Endothelial cell of umbilical vein (primary cell): ENCODE results near the gene VWCE. TPM values are rescaled to one million over a fixed set of nuclear protein-coding genes. Genes with fewer than 3 reads are reported as not detected.

Experiments used
- BruUV-seq: library from RNA; stranded (reverse); fragments of 400-500 nt; replicated peaks from 2 replicates; lab custom pipeline; 2021; lab: Mats Ljungman, UMichigan
- CTCF ChIA-PET: fragments of 300-600, 350-600 bp; sonication (Branson Sonifier 250); formaldehyde crosslinking; loops from one replicate; lab custom pipeline; 2021; ENCODE audit warnings: antibody characterized with exemption, inconsistent platforms; lab: Charles Lee
- POLR2A ChIA-PET: fragments of 300-600, 350-600 bp; sonication (Branson Sonifier 250); formaldehyde crosslinking; loops from one replicate; lab custom pipeline; 2021; ENCODE audit warnings: antibody characterized with exemption, inconsistent platforms; lab: Charles Lee
- DNase-seq: peaks from one replicate; pipeline ENCODE4 v3.0.0-alpha.2; 2011; ENCODE audit warnings: low read depth, low spot score
- FAIRE-seq: peaks from 2 replicates; lab custom pipeline; 2011; peaks lifted over from hg19 to GRCh38; lab: Jason Lieb, UNC
- H2AFZ ChIP-seq: 2 replicates; pipeline ENCODE4 v1.6.0; 2012; ENCODE audit warnings: low read depth, low read length, control low read depth, inconsistent platforms
- H3K27ac ChIP-seq: 2 replicates; pipeline ENCODE4 v1.5.1; 2011; ENCODE audit warnings: low read depth, mild to moderate bottlenecking, control low read depth, low read length, moderate library complexity; ENCODE audit not compliant: insufficient read depth
- H3K27me3 ChIP-seq, 2 experiments: 2 replicates each; pipeline versions ENCODE4 v1.6.0 to v1.6.1; 2011; ENCODE audit warnings: low read length in 2 of 2, mixed read lengths in 1 of 2; ENCODE audit not compliant: control insufficient read depth in 2 of 2, insufficient read depth in 2 of 2
- H3K36me3 ChIP-seq, 2 experiments: 2 replicates in 1 of 2; 3 replicates in 1 of 2; pipeline ENCODE4 v1.5.1; 2011; ENCODE audit warnings: low read length in 2 of 2, mild to moderate bottlenecking in 1 of 2, moderate library complexity in 1 of 2; ENCODE audit not compliant: control insufficient read depth in 2 of 2, insufficient read depth in 2 of 2; ENCODE audit errors: extremely low read depth in 1 of 2
- H3K4me1 ChIP-seq: 3 replicates; pipeline ENCODE4 v1.5.1; 2011; ENCODE audit warnings: mild to moderate bottlenecking, low read length; ENCODE audit not compliant: control insufficient read depth, insufficient read depth; ENCODE audit errors: extremely low read depth
- H3K4me2 ChIP-seq: 2 replicates; pipeline ENCODE4 v1.6.1; 2011; ENCODE audit warnings: low read length, control low read depth, mixed read lengths; ENCODE audit not compliant: insufficient read depth
- H3K4me3 ChIP-seq, 3 experiments: fragments of 200-600 bp in 1 of 3; sonication (generic), shearing (Covaris generic) in 1 of 3; replicated peaks in 1 of 3; 2 replicates each; pipeline ENCODE4 v1.5.1; 2011 to 2016; ENCODE audit warnings: control low read depth in 3 of 3, low read length in 3 of 3, mild to moderate bottlenecking in 2 of 3, inconsistent platforms in 1 of 3, low read depth in 1 of 3, moderate library complexity in 1 of 3; ENCODE audit not compliant: insufficient read depth in 1 of 3
- H3K79me2 ChIP-seq: 2 replicates; pipeline ENCODE4 v1.6.0; 2012; ENCODE audit warnings: low read length, inconsistent platforms; ENCODE audit not compliant: control insufficient read depth, insufficient read depth
- H3K9ac ChIP-seq: replicated peaks from 2 replicates; pipeline ENCODE3; 2011; ENCODE audit warnings: low read length, control low read depth; ENCODE audit not compliant: insufficient read depth; ENCODE audit errors: extremely low read depth
- H3K9me1 ChIP-seq: replicated peaks from 3 replicates; pipeline ENCODE4 v1.6.0; 2011; ENCODE audit warnings: mild to moderate bottlenecking, low read length; ENCODE audit not compliant: control insufficient read depth, insufficient read depth; ENCODE audit errors: extremely low read depth
- H3K9me3 ChIP-seq: replicated peaks from 2 replicates; pipeline ENCODE4 v1.5.1; 2012; ENCODE audit warnings: low read length, inconsistent platforms; ENCODE audit not compliant: control insufficient read depth, insufficient read depth
- H4K20me1 ChIP-seq: replicated peaks from 2 replicates; pipeline ENCODE3; 2011; ENCODE audit warnings: mild to moderate bottlenecking, low read length; ENCODE audit not compliant: control insufficient read depth, insufficient read depth; ENCODE audit errors: extremely low read depth
- EZH2 ChIP-seq: IDR thresholded peaks from 2 replicates; pipeline ENCODE4 v1.6.1; 2012; ENCODE audit warnings: borderline replicate concordance, low read depth, mild to moderate bottlenecking, moderate library complexity, low read length, inconsistent platforms; ENCODE audit not compliant: severe bottlenecking
- FOS ChIP-seq: IDR thresholded peaks from 2 replicates; pipeline ENCODE4 v1.6.1; 2011; ENCODE audit warnings: mild to moderate bottlenecking, low read length, moderate library complexity, borderline replicate concordance; ENCODE audit not compliant: insufficient read depth
- GATA2 ChIP-seq: IDR thresholded peaks from 2 replicates; pipeline ENCODE4 v1.7.0; 2011; ENCODE audit warnings: low read depth, mild to moderate bottlenecking, moderate library complexity, mixed read lengths, low read length; ENCODE audit not compliant: insufficient read length, insufficient read depth
- JUN ChIP-seq: IDR thresholded peaks from 2 replicates; pipeline ENCODE4 v1.6.1; 2011; ENCODE audit warnings: borderline replicate concordance, low read depth; ENCODE audit not compliant: insufficient read length, insufficient read depth
- MAX ChIP-seq: IDR thresholded peaks from 2 replicates; pipeline ENCODE4 v1.6.1; 2011; ENCODE audit not compliant: insufficient read depth, insufficient read length
- MYC ChIP-seq: IDR thresholded peaks from one replicate; pipeline ENCODE4 v1.6.1; 2011; ENCODE audit warnings: mild to moderate bottlenecking, low read depth, low read length
- POLR2A ChIP-seq: IDR thresholded peaks from 2 replicates; pipeline ENCODE4 v1.6.1; 2012; ENCODE audit warnings: low read depth, mild to moderate bottlenecking, control low read depth, low read length
- POLR2AphosphoS5 ChIP-seq: IDR thresholded peaks from 2 replicates; pipeline ENCODE4 v1.6.1; 2012; ENCODE audit warnings: low read depth, mild to moderate bottlenecking, control low read depth, low read length, moderate library complexity; ENCODE audit not compliant: insufficient read depth
- dilution Hi-C: fragments of 300-500 bp; cut with MboI; formaldehyde crosslinking; loops from one replicate; pipeline ENCODE4 v1.15.0; 2019; ENCODE audit warnings: low sequenced_read_pairs; ENCODE audit not compliant: extremely low pct_ligation_motif_present
- intact Hi-C: fragments of 100-400 bp; cut with micrococcal nuclease; formaldehyde crosslinking; loops from one replicate; pipeline ENCODE4 v1.10.0; 2022
- polyA plus RNA-seq, 4 experiments: library from polyadenylated mRNA; depleted of rRNA in 3 of 4; stranded (reverse) in 3 of 4; unstranded in 1 of 4; fragments of >200 nt; gene quantifications; 2 replicates each; pipeline versions ENCODE4 v1.2.1 to v1.2.3, GENCODE V29; 2011 to 2012; ENCODE audit warnings: missing spikeins in 1 of 4
- total RNA-seq: library from RNA; stranded (reverse); gene quantifications from 2 replicates; pipeline ENCODE4 v1.2.3, GENCODE V29; 2021
- TF ChIP-seq, protein P1 (sequence below), 2 donors: IDR thresholded peaks; 1 replicate in 1 of 2; 2 replicates in 1 of 2; pipeline ENCODE4 v1.5.1; 2011; ENCODE audit warnings: low read length in 2 of 2, mild to moderate bottlenecking in 2 of 2, moderate library complexity in 2 of 2, control low read depth in 1 of 2, inconsistent platforms in 1 of 2, low read depth in 1 of 2; ENCODE audit not compliant: insufficient read depth in 1 of 2; ENCODE audit errors: extremely low read depth in 1 of 2

The VWCE gene
- total and polyA plus RNA-seq, 2 donors (not counting 3 experiments of a cell fraction or from before 2014, with no cell fraction given), result 6.5 to 14.4 TPM

DNA sequence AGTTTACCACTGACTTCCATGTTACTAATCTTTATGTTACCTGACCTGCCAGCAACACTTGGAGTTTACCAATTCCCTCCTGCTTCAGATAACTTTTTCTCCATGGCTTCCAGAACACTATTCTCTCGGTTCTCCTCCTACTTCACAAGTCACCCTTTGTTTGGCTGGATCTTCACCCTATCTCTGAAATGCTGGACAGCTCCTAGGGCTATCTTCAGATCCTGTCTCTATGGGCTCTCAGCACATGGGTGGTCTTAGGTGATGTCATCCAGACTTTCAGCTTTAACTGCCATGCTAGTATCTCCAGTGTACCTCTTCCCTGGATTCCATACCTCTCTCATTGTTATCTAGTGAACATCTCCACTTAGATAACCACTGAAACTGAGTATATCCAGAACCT is 12.2 kb upstream of the VWCE start:
- BruUV-seq, result no TSS peak
- no peaks in the 10 kb centered on the region for H3K27me3 ChIP-seq
- H3K4me3 ChIP-seq, result no peak overlapping the region
- FAIRE-seq (no peak), DNase-seq (no peak)
- ChIA-PET POLR2A (no interaction called here), CTCF (no interaction called here)
- H3K9ac ChIP-seq, result no peak overlapping the region
- H3K4me2 ChIP-seq, result no peak overlapping the region
- TF ChIP-seq FOS (no peak), MAX (no peak), EZH2 (no peak), MYC (no peak), POLR2A (no peak), JUN (no peak), GATA2 (no peak)
- dilution Hi-C loops, result no loop called here
- H3K79me2 ChIP-seq, result no peaks in the 10 kb centered on the region
- H3K9me3 ChIP-seq, result no peaks in the 10 kb centered on the region
- no peak overlapping the region for H3K27ac ChIP-seq
- H3K4me1 ChIP-seq, result no peaks in the 10 kb centered on the region
- peaks cover 41 to 63% of the 10 kb centered on the region in 2 experiments for H3K36me3 ChIP-seq
- intact Hi-C loops, result no loop called here
- no peaks in the 10 kb centered on the region for H4K20me1 ChIP-seq
- H3K9me1 ChIP-seq, result no peaks in the 10 kb centered on the region
- no peak overlapping the region for H2AFZ ChIP-seq

- Histone ChIP-seq H3K9me3 (no peaks in the 10 kb centered on the region), H3K27me3 (no peaks in the 10 kb centered on the region), H3K9ac (no peak overlapping the region), H2AFZ (no peak overlapping the region), H3K4me2 (no peak overlapping the region), H3K4me1 (no peaks in the 10 kb centered on the region), H3K79me2 (no peaks in the 10 kb centered on the region), H3K27ac (no peak overlapping the region), H3K9me1 (no peaks in the 10 kb centered on the region), H4K20me1 (no peaks in the 10 kb centered on the region), H3K36me3 (peaks cover 37 to 60% of the 10 kb centered on the region in 2 experiments), H3K4me3 (no peak overlapping the region)
- dilution Hi-C loops (no loop called here), intact Hi-C loops (no loop called here)
- ChIA-PET POLR2A (no interaction called here), CTCF (no interaction called here)
- TF ChIP-seq MYC (no peak), FOS (no peak), POLR2A (no peak), POLR2AphosphoS5 (no peak), MAX (no peak), JUN (no peak), EZH2 (no peak), GATA2 (no peak)
- TF ChIP-seq, protein P1, sequence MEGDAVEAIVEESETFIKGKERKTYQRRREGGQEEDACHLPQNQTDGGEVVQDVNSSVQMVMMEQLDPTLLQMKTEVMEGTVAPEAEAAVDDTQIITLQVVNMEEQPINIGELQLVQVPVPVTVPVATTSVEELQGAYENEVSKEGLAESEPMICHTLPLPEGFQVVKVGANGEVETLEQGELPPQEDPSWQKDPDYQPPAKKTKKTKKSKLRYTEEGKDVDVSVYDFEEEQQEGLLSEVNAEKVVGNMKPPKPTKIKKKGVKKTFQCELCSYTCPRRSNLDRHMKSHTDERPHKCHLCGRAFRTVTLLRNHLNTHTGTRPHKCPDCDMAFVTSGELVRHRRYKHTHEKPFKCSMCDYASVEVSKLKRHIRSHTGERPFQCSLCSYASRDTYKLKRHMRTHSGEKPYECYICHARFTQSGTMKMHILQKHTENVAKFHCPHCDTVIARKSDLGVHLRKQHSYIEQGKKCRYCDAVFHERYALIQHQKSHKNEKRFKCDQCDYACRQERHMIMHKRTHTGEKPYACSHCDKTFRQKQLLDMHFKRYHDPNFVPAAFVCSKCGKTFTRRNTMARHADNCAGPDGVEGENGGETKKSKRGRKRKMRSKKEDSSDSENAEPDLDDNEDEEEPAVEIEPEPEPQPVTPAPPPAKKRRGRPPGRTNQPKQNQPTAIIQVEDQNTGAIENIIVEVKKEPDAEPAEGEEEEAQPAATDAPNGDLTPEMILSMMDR (IDR thresholded peaks at IDR 0.05; ENCODE audit: extremely low read depth in 1 of 2, insufficient read depth in 1 of 2, low read depth in 1 of 2, low read length in 2 of 2), result no peak
- DNase-seq (no peak), FAIRE-seq (no peak)
- BruUV-seq, result no TSS peak
Measured at GRCh38 chr11:61306221-61306620, 11.1 kb upstream of the VWCE start.
